ENCODE data around the gene CACNA1G. TPM values are rescaled to one million over a fixed set of nuclear protein-coding genes. Genes with fewer than 3 reads are reported as not detected.

CACNA1G gene
- total and polyA plus RNA-seq, 9 of the 15 experiments (the other 6 are each of a cell fraction or from before 2014, with no cell fraction given): 0.01 TPM; not detected in 8

DNA sequence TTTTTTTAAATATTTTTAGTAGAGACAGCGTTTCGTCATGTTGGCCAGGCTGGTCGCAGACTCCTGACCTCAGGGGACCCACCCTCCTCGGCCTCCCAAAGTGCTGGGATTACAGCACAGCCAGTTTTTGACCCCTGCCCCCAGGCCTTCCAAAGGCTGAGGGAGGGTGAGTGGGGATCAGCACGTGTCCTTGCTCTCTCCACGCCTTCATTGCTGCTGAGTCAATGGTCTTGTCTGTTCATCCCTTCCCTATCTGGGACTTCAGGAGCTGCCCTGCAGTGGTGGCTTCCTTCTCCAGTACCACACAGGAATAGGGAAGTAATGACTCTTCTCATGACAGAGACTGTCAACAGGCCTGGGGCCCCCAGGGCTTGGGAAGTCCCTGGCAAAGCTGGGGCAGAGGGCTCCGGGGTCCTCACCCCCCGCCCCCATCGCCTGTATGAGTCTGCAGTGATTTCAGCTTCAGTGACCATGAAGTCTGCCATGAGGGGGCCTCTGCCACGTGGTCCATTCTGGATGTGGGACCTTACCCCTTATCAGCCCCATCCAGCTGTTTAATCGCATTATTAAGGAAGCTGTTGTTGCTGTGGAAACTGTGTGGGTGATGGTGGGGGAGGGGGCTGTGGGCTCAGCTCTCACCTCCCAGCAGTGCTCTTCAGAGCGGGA lies 80.3 kb downstream of the CACNA1G start (continued):
- TF ChIP-seq, protein P1, sequence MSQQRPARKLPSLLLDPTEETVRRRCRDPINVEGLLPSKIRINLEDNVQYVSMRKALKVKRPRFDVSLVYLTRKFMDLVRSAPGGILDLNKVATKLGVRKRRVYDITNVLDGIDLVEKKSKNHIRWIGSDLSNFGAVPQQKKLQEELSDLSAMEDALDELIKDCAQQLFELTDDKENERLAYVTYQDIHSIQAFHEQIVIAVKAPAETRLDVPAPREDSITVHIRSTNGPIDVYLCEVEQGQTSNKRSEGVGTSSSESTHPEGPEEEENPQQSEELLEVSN (IDR thresholded peaks at IDR 0.05; ENCODE audit: borderline replicate concordance in 1 of 2, extremely low read depth in 1 of 2, insufficient read depth in 1 of 2, insufficient read length in 1 of 2, low read depth in 1 of 2, low read length in 1 of 2, poor library complexity in 1 of 2, severe bottlenecking in 1 of 2): no peak
- TF ChIP-seq PHF8 (IDR thresholded peaks at IDR 0.05; ENCODE audit: borderline replicate concordance, low read length) (no peak), ZNF696 (CRISPR knock-in tag; conservative IDR thresholded peaks at IDR 0.05) (no peak), ARNT (IDR thresholded peaks at IDR 0.05) (no peak), ZNF589 (CRISPR knock-in tag; IDR thresholded peaks at IDR 0.05; ENCODE audit: low read depth) (0 out of 2 replicates have a peak, but pooled peaks have one; percentile 18), HMG20B (CRISPR knock-in tag; IDR thresholded peaks at IDR 0.05) (no peak), SREBF2 (CRISPR knock-in tag; IDR thresholded peaks at IDR 0.05) (no peak), ZNF217 (CRISPR knock-in tag; IDR thresholded peaks at IDR 0.05) (no peak), NR3C1 (CRISPR knock-in tag; IDR thresholded peaks at IDR 0.05) (no peak), GABPB1 (CRISPR knock-in tag; IDR thresholded peaks at IDR 0.05) (no peak), ELF1 (tag; IDR thresholded peaks at IDR 0.05) (no peak), HOXB6 (CRISPR knock-in tag; IDR thresholded peaks at IDR 0.05; ENCODE audit: borderline replicate concordance) (no peak), NEUROD1 (IDR thresholded peaks at IDR 0.05; ENCODE audit: borderline replicate concordance, low read depth, low read length, partially characterized antibody) (no peak), SIN3B (IDR thresholded peaks at IDR 0.05; ENCODE audit: low read depth) (no peak), FOXA1 (IDR thresholded peaks at IDR 0.05; ENCODE audit: borderline replicate concordance) (no peak), ZNF830 (CRISPR knock-in tag; IDR thresholded peaks at IDR 0.05) (no peak), L3MBTL2 (IDR thresholded peaks at IDR 0.05) (peak; percentile 85)
- TF ChIP-seq, protein P2, sequence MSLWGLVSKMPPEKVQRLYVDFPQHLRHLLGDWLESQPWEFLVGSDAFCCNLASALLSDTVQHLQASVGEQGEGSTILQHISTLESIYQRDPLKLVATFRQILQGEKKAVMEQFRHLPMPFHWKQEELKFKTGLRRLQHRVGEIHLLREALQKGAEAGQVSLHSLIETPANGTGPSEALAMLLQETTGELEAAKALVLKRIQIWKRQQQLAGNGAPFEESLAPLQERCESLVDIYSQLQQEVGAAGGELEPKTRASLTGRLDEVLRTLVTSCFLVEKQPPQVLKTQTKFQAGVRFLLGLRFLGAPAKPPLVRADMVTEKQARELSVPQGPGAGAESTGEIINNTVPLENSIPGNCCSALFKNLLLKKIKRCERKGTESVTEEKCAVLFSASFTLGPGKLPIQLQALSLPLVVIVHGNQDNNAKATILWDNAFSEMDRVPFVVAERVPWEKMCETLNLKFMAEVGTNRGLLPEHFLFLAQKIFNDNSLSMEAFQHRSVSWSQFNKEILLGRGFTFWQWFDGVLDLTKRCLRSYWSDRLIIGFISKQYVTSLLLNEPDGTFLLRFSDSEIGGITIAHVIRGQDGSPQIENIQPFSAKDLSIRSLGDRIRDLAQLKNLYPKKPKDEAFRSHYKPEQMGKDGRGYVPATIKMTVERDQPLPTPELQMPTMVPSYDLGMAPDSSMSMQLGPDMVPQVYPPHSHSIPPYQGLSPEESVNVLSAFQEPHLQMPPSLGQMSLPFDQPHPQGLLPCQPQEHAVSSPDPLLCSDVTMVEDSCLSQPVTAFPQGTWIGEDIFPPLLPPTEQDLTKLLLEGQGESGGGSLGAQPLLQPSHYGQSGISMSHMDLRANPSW (CRISPR knock-in tag; IDR thresholded peaks at IDR 0.05): no peak
- TF ChIP-seq, protein P3, sequence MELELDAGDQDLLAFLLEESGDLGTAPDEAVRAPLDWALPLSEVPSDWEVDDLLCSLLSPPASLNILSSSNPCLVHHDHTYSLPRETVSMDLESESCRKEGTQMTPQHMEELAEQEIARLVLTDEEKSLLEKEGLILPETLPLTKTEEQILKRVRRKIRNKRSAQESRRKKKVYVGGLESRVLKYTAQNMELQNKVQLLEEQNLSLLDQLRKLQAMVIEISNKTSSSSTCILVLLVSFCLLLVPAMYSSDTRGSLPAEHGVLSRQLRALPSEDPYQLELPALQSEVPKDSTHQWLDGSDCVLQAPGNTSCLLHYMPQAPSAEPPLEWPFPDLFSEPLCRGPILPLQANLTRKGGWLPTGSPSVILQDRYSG (tag; conservative IDR thresholded peaks at IDR 0.05; ENCODE audit: low read depth): no peak
- TF ChIP-seq, protein P4, sequence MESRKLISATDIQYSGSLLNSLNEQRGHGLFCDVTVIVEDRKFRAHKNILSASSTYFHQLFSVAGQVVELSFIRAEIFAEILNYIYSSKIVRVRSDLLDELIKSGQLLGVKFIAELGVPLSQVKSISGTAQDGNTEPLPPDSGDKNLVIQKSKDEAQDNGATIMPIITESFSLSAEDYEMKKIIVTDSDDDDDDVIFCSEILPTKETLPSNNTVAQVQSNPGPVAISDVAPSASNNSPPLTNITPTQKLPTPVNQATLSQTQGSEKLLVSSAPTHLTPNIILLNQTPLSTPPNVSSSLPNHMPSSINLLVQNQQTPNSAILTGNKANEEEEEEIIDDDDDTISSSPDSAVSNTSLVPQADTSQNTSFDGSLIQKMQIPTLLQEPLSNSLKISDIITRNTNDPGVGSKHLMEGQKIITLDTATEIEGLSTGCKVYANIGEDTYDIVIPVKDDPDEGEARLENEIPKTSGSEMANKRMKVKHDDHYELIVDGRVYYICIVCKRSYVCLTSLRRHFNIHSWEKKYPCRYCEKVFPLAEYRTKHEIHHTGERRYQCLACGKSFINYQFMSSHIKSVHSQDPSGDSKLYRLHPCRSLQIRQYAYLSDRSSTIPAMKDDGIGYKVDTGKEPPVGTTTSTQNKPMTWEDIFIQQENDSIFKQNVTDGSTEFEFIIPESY (CRISPR knock-in tag; IDR thresholded peaks at IDR 0.05): no peak
